GM19324 (cell line): ENCODE measurements around the gene COPS7B.

Source experiments
- ATAC-seq: cut with Tn5 transposase; IDR thresholded peaks from one replicate; pipeline ENCODE4 v1.9.1; 2021; ENCODE audit warnings: mild to moderate bottlenecking, moderate library complexity; ENCODE audit not compliant: unreplicated experiment, low FRiP score

COPS7B gene

DNA sequence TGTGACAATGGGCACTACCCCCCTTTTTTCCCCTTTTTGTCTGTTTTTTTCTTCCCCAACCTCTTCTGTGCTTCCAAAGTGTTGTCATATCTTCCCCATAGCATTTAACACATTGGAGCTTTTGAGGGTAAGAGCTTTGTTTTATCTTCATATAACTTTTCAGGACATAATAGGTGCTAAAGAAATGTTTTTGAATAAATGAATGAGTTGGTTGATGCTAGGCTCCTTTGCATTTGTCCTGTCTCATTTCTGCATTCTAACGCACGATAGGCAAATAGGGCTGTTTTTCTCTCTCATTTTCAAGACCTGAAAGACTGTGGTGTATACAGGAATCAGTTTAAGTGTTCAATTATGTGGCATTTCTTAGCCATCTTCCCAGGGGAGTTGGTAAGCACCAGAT lies 832 bp upstream of the COPS7B start:
- ATAC-seq = no peak

DNA sequence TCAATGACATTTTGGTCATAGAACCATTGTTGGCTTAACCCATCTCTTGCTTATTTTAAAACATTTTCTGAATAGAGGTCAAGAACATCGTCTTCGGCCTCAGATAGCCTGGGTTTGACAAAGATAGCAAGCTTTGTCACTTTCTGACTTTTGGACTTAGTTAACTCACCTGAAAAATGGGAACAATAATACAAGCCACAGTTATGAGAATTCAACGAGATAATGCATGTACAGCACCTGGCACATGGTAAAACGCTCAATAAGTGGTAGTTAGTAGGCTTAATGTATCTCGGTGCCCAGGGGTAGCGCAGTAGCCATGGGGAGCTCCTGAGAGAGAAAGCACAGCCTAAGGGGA lies 446 bp upstream of the COPS7B start:
- ATAC-seq = no peak

DNA sequence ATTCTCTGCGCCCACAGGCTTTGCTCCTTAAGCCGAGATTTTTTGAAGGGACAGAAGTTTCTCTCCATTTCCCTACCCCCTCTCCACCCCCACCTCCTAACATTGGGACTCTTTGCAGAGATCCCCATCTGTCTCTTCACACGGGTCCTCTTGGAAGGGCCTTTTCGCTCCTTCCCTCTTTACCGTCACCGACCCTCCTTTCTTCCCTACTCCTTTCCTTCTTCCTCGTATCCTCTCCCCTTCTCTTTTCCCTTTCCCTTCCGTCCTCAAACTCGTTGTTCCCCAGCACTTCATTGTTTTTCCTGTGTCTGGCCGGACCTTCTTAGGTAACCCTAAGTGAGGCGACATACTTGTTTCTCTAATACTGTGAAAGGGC lies 660 bp downstream of the COPS7B start:
- ATAC-seq = no peak

DNA sequence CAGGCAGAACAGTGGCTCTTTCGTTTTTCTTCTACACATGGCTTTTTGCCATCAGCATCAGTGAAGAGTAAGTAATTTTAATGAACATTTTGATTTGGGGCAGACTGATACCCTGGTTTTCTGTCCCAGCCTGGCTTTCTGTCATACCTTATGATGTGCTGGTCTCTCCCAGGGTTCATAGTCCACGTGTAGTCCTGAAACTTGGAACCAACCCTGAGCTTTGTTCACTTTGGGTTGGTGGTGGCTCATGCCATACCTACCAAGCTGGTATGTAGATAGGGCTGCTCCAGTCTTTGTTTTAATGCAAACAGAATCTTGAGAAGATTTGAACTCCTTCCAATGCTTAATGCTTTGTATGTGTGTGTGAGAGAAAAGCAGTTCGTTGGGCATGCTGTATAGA lies 4.9 kb downstream of the COPS7B start:
- no peak for ATAC-seq

DNA sequence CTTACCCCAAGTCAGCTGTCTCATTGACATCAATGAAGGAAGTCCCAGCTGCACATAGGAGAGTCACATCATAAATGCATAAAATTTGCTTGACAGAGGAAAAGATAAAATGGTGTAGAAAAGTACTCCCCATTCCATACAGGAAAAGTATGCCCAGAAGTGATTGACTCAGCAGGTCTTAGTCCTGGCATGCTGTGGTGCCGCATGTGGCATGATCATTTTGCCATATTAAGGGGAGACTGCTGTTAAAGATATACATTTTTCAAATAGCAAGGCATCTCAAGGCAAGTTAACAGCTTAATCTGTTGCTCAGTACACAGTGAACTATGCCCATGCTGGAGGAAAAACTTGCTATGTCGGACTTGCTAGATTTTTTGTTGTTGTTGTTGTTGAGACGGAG lies 8.1 kb downstream of the COPS7B start:
- no peak for ATAC-seq

DNA sequence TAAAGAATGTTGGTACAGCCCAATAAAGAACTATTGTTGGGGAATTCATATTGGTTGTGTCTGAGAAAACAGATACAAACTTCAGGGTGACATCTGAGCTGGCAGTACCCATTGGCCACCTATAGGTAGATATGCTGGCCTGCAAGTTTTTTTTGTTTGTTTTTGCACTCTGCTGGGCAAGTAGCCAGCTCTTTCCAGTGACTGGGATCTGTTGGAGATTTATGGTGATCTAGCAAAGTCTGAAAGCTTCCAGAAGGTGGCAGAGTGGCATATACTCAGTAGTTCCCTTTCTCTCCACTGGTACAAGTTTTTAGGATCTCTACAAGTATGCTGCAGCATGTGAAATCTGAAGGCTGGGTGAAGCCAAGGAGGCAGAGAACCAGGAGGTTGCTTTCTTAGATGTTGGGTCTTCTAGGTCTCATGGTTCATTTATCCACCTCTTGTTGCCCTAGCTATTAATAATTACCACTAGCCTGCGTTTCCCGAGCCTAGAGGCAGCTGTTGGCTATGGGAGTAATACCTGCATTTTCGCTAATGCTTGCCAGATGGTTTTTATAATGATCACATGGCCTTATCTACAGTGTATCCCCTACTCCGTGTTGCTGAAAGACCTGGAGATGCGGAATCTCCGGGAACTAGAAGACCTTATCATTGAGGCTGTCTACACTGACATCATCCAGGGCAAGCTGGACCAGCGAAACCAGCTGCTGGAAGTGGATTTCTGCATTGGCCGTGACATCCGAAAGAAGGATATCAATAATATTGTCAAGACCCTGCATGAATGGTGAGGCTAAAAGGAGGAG lies 9.5 kb downstream of the COPS7B start:
- ATAC-seq = no peak

DNA sequence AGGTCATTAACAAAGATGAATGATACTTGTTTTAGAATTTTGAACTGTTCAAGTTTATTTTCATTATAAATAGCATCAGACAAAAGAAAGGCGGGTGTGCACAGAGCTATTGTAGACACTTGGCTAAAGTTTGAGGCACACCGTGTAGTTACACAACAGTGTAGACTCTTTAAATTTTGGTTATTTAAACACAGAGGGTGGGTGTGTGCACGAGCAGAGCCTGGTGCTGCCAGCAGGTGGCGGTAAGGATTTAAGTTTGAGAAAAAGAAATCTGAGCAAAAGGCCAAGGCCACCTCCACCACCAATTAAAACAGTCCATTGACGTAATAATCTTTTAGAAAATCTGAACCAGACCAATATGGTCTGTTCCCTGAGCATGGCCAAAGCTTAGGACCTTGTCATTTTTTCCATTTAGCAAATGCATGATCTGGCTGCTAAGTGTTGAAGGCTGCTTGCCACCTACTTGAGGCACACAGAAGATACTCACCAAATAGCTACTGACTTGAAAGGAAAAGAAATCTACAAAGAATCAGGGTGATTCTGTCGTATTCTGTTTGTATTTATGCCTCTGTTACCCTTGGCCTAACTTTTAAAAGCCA lies 14.3 kb downstream of the COPS7B start:
- no peak for ATAC-seq

DNA sequence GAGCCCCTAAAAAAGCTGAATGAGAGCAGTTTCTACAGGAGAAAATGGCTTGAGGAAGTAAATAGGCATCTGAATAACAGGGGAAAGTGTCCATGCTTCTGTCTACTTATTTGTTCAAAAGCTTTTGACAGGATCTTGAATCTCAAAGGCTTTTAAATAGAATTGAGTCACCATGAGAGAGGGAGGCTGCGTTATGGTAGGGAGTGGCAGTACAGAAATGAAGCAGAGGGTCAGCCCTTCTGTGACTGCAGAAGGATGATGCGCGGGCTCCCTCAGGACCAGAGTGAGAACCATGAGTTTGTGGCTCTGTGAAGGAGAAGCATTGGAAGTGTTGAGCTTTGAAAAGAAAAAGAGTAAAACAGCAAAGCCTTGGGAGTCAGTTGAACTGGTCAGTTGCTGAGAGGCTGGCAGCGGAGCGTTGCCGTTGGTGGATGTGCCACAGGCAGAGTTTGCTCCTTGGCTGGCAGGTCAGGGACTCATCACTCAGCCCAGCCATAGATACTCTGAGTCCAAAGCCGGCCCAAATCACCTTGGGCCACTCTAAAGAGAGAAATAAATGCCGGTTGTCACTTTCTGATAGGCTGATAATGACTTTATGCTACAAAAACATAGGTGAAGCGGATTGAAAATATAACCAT lies 17.4 kb downstream of the COPS7B start:
- no peak for ATAC-seq

DNA sequence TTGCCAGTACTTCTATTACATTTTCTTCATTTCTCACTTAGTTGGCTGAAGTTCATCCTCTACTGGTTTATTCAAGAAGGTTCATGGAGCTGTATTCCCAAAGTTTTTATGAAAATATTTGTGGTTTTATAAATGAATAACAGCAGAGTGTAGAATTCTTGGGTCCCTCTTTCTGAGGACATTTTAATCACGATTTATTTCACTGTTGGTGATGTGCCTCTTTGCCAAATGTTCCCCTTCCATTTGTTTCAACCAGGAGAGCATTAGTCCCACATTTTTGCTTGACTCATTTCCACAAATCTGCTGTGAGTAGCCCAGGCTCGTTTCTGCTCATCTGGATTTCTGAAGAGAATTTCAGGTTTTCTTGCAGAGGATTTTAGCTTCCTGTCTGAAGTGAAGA lies 20.8 kb downstream of the COPS7B start:
- no peak for ATAC-seq

DNA sequence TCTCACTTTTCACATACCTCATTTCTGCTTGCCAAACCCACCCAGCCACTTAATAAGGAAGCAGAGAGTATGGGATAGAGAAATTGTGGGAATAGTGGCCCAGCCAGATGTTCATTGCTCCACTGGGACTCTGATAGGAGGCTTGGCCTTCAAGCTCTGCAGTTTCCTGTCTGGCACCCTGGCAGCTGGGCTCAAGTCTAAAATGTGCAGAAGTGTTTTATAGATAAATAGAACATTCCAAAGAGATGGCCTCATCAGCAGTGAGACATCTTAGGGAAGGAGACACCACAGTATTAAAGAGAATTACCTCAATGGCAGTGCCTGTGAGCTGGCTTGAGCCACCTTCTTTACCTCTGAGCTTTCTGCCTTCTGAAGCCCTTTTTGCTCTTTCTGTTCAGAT lies 24.7 kb downstream of the COPS7B start:
- ATAC-seq = no peak

DNA sequence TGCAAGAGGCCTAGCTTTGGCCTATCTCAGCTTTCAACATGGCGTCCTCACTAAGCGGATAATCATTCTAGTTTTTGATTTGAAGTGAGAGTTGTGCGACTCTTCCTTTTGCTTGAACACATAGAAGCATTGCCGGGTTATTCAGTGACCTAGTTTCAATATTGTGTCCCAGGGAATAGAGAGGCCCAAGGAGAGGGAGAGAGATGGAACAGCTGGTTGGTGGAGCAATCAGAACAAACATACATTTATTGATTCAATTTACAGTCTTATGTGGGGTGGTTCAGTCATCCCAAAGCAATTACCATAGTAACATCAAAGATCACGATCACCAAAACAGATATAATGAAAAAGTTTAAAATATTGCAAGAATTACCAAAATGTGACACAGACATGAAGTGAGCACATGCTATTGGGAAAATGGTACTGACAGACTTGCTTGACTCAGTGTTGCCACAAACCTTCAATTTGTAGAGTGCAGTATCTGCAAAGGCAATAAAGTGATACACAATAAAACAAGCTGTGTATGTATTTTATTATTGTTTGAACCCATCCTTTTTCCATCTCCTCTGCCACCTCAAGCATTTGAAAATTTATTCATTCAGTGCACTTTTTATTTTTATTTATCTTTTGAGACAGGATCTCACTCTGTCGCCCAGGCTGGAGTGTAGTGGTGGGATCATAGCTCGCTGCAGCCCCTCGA lies 30.2 kb downstream of the COPS7B start:
- ATAC-seq = no peak

DNA sequence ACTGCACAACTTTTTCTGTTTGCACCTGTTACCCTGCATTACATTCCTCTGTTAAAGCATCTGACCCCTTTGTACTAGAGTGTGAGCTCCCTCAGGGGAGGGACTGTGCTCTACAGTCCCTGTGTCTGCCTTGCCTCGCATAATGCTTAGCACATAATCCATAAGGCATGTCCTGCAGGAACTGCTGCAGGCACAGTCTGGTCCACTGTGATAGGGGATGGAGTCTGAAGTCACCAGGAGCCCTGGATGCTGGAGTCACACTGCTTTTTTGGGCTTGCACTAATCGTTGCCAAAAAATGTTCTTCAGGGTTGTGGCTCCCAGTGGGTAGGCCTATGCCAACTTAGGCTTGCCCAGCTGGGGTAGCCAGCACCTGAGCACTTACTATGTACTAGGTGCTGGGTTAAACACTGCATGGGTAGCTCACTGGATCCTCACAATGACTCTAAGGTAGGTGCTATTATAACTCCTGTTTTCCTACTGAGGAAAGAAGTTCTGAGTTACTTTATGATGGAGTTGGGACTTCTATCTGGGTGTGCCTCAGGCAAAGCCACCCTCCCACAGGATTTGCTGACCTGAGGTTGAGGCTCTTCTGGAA lies 33.3 kb downstream of the COPS7B start:
- no peak for ATAC-seq

DNA sequence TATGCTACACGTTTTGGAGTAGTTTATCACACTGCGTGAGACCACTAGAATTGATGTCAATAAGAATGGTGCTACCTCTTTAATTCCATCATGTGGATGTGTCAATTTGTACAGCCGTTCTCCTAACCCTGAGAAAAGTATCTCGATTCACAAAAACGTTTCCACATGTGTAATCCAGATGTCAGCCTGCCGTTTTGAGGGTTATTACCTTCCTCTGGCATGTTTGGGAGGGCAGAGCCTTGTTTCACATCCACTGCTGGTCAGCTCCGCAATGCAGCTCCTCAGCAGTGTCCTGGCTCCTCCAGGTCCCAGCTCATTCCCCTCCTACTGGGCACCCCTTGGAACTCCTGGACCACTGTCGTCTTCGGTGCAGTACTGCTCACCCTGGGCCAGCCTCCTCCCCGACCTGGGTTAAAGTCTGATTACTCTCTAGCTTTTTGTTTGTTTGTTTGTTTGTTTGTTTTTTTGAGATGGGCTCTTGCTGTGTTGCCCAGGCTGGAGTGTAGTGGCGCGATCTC lies 34.6 kb downstream of the COPS7B start:
- no peak for ATAC-seq

DNA sequence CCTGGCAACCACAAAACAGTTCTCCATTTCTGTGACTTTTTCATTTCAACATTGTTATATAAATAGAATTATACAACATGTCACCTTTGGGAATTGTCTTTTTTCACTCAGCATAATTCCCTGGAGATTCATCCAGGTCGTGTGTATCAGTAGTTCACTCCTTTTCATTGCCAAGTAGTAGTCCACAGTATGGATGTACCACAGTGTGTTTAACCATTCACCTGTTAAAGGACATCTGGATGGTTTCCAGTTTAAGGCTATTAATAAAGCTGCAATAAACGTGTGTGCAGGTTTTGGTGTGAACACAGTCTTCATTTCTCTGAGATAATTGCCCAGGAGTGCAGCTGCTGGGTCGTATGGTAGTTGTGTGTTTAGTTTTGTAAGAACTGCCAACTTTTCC lies 35.7 kb downstream of the COPS7B start:
- no peak for ATAC-seq

DNA sequence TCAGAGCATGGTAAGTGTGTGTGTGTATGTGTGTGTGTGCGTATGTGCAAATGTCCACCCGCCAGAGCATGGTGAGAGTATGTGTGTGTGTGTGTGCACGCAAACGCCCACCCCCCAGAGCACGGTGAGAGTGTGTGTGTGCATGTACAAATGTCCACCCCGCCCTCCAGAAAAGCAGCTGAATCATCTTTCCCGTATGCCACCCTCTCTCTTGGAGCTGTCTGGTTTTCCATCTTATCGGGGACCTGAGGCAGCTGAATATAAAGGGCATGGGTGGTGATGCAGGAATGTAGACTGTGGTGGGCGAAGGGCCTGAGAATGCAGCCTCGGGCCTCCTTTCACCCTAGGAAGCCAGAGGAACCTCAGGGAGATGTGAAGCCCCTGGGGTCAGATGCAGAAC lies 66.9 kb downstream of the COPS7B start:
- ATAC-seq = no peak

DNA sequence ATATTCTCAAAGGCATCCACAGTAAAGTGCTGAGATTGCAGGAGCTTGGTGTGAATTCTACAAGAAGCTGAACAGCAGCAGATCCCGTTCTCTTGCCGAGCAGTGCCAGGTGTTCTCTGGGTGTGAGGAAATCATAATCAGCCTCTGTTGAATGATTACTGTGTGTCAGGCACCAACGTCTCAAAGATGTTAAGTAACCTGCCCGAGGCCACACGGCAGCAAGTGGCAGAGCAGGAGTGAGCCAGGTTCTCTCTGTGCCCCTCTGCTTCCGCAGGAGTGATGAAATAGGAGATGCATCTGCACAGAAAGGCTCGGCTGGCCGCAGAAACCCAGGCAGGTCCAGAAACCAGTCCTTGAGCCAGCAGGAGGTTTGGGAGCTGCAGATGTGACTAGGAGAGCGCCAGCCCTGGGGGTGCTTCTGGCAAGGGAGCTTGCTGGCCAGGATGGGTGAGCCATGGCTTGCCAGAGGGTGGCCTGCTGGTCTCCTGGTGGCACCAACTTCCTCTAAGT lies 68.4 kb downstream of the COPS7B start:
- ATAC-seq = no peak

DNA sequence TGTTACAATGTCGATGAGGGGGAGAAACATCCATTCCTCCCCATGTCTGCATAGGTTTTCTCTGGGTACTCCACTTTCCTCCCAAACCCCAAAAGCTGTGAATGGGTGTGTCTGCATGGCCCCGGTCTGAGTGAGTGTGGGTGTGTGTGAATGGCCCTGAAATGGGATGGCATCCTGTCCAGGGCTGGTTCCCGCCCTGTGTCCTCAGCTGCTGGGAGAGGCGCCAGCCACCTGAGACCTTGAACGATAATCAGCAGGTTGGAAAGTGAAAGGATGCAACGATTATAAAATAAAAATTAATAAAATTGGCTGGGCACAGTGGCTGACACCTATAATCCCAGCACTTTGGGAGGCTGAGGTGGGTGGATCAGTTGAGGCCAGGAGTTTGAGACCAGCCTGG lies 70.7 kb downstream of the COPS7B start:
- ATAC-seq = no peak
